GM18951 (cell line): ENCODE results near the gene SLC16A7.

Source experiments
- POLR2A ChIP-seq: IDR thresholded peaks from 4 replicates; pipeline ENCODE4 v1.6.1; 2011; ENCODE audit warnings: mild to moderate bottlenecking; ENCODE audit not compliant: insufficient read length, insufficient read depth; ENCODE audit errors: extremely low read depth
- in situ Hi-C: fragments of 300-500 bp; cut with MboI; formaldehyde crosslinking; loops from one replicate; pipeline ENCODE4 v1.12.0; 2022; ENCODE audit warnings: low sequenced_read_pairs, mixed read lengths, inconsistent platforms; ENCODE audit not compliant: unreplicated experiment

SLC16A7 gene, protein sequence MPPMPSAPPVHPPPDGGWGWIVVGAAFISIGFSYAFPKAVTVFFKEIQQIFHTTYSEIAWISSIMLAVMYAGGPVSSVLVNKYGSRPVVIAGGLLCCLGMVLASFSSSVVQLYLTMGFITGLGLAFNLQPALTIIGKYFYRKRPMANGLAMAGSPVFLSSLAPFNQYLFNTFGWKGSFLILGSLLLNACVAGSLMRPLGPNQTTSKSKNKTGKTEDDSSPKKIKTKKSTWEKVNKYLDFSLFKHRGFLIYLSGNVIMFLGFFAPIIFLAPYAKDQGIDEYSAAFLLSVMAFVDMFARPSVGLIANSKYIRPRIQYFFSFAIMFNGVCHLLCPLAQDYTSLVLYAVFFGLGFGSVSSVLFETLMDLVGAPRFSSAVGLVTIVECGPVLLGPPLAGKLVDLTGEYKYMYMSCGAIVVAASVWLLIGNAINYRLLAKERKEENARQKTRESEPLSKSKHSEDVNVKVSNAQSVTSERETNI

DNA sequence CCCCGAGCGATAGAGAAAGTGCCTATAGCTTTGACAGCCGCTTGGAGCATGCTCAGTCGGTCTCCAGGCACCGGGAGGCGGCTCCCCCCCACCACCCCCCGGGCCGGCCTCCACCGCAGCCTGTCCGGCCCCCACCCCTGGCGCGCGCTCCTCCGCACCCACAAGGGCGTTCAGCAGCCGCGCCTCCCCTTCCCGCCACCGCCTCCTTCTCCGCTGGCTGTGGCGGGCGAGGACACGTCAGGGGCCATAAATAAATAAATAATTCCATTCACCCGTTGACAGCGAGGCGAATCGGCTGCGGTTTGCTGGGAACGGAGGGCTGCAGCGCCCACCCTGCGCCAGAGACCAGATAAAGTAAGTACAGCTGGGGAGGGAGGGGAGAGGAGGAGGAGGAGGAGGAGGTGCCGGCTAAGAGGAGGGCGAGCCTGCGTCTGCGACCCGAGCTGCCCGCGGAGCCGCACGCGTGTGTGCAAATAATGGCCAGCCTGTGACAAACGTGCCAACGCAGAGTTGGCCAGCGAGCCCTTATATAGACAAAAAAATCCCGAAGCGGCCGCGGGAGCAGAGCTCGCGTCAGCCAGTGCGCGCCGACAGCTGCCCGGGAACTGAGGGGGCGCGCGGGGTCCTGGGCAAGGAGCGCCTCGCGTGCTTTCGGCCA, at the start of gene SLC16A7:
Gene SLC16A7, plus strand, starts transcription at position 147 of the 658 bp plus-strand sequence. CDS start 108,773 bp downstream, outside the sequence.
- TF ChIP-seq POLR2A = peak; percentile 48
- in situ Hi-C loops = no loop called here

DNA sequence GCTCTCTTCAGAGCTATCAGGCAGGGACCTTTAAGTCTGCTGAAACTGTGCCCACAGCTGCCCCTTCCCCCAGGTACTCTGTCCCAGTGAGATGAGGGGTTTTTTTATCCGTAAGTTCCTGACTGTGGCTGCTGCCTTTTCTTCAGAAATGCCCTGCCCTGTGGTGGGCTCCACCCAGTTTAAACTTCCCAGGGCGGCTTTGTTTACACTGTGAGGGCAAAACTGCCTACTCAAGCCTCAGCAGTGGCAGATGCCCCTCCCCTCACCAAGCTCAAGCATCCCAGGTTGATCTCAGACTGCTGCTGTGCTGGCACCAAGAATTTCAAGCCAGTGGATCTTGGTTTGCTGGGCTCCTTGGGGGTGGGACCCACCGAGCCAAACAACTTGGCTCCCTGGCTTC, 46.9 kb upstream of the SLC16A7 start:
- no peak for TF ChIP-seq POLR2A
- in situ Hi-C loops = no loop called here

GRCh38 chr12:59559696-59560095, 36.1 kb upstream of the SLC16A7 start:
- in situ Hi-C loops = no loop called here
- TF ChIP-seq POLR2A = no peak

- TF ChIP-seq POLR2A = no peak
- in situ Hi-C loops = no loop called here
Observed at GRCh38 chr12:59570145-59570544, 25.7 kb upstream of the SLC16A7 start.

DNA sequence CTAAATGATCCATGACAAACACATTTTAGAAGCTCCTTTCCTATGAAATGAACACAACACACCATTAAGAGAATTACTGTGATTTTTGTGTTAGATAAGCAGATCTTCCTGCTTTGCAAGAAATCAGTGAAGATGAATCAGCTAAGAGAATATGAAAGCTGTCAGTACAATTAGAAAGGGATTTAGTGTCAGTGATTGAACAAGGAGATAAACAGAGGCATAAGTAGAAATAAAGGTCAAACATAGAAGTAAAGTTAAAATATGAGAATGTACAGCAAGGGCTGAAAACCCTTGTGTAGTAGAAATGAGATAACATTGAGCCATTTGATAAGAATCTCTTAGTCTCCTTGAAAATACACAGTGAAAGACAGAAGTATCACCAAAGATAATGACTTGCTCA, 21.4 kb upstream of the SLC16A7 start:
- in situ Hi-C loops = no loop called here
- no peak for TF ChIP-seq POLR2A

DNA sequence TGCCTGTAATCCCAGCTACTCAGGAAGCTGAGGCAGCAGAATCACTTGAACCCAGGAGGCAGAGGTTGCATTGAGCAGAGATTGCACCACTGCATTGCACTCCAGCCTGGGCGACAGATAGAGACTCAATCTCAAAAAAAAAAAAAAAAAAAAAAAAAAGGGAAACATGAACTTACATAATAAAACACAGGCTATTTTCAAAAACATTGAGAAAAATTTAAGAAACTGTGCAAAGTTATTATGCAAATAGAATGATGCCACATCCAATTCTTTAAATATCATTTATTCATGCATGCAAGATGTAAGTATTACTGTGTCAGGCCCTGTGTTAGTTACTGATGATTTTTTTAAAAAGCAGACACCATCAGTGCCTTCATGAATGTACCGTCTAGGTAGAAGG, 20.0 kb upstream of the SLC16A7 start:
- no peak for TF ChIP-seq POLR2A
- in situ Hi-C loops = no loop called here

- TF ChIP-seq POLR2A = no peak
- in situ Hi-C loops = no loop called here
Observed at GRCh38 chr12:59578254-59578653, 17.6 kb upstream of the SLC16A7 start.

GRCh38 chr12:59579631-59580030, 16.2 kb upstream of the SLC16A7 start:
- TF ChIP-seq POLR2A = no peak
- in situ Hi-C loops = no loop called here

- in situ Hi-C loops = no loop called here
- TF ChIP-seq POLR2A = no peak
Observed at GRCh38 chr12:59580050-59580449, 15.8 kb upstream of the SLC16A7 start.

DNA sequence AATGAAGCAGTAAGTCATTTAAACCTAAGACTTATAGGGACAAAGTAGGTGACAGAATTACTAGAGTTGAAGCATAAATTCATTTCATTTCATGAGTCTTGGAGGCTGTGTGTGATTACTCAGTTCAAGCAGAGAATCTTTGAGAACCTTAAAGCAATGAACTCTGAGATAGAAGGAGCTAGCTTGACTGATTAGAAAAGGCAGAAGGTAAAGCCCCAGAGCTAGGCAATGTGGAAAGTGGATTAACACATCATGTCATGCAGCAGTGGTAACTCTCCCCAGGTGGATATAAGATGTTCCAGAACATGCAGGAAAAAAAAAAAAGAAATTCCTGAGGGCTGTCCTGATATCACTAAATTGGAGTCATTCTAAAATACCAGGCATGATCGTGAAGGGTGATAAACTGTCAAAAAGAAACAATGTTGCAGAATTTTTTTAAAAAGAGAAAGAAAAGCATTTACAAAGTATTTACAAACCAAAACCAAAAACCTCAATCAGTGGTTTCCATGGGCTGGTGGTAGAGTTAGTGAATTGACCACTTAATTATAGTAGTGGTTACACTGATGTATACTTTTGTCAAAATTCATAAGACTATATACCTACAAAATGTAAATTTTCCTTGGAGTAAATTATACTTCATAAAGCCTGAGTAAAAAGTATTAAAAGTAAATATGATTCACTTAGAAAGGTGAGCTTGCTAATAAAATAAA, 12.7 kb upstream of the SLC16A7 start:
- TF ChIP-seq POLR2A = no peak

GRCh38 chr12:59587710-59588109, 8.1 kb upstream of the SLC16A7 start:
- TF ChIP-seq POLR2A = no peak
- in situ Hi-C loops = no loop called here

More for the DNA sequence above, 12.7 kb upstream of the SLC16A7 start:
- in situ Hi-C loops = no loop called here

- TF ChIP-seq POLR2A = no peak
Observed at GRCh38 chr12:59593761-59594160, 2.1 kb upstream of the SLC16A7 start.

GRCh38 chr12:59594943-59595500, 807 bp upstream of the SLC16A7 start:
- in situ Hi-C loops = no loop called here
- TF ChIP-seq POLR2A = no peak

More at GRCh38 chr12:59593761-59594160, 2.1 kb upstream of the SLC16A7 start:
- in situ Hi-C loops = no loop called here
